Renal pelvis (tissue), 12 donors: ENCODE measurements around the gene RASGRF2. TPM values are rescaled to one million over a fixed set of nuclear protein-coding genes. Genes with fewer than 3 reads are reported as not detected.

Source experiments
- DNase-seq: peaks from one replicate; pipeline ENCODE4 v3.0.0-alpha.2; 2013
- long read RNA-seq, 16 experiments: transcript quantifications; one replicate each; lab custom pipeline, GENCODE V29; 2026
- polyA plus RNA-seq, 3 donors: library from polyadenylated mRNA; unstranded; fragments of 120-200 nt; gene quantifications; one replicate each; pipeline ENCODE4 v1.2.1, GENCODE V29; 2013; ENCODE audit not compliant: insufficient read length in 3 of 3

The RASGRF2 gene, protein sequence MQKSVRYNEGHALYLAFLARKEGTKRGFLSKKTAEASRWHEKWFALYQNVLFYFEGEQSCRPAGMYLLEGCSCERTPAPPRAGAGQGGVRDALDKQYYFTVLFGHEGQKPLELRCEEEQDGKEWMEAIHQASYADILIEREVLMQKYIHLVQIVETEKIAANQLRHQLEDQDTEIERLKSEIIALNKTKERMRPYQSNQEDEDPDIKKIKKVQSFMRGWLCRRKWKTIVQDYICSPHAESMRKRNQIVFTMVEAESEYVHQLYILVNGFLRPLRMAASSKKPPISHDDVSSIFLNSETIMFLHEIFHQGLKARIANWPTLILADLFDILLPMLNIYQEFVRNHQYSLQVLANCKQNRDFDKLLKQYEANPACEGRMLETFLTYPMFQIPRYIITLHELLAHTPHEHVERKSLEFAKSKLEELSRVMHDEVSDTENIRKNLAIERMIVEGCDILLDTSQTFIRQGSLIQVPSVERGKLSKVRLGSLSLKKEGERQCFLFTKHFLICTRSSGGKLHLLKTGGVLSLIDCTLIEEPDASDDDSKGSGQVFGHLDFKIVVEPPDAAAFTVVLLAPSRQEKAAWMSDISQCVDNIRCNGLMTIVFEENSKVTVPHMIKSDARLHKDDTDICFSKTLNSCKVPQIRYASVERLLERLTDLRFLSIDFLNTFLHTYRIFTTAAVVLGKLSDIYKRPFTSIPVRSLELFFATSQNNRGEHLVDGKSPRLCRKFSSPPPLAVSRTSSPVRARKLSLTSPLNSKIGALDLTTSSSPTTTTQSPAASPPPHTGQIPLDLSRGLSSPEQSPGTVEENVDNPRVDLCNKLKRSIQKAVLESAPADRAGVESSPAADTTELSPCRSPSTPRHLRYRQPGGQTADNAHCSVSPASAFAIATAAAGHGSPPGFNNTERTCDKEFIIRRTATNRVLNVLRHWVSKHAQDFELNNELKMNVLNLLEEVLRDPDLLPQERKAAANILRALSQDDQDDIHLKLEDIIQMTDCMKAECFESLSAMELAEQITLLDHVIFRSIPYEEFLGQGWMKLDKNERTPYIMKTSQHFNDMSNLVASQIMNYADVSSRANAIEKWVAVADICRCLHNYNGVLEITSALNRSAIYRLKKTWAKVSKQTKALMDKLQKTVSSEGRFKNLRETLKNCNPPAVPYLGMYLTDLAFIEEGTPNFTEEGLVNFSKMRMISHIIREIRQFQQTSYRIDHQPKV (N-terminal part only)
- 1 to 10 TPM; 1.4 to 2.5 (median 2.1) TPM for polyA plus RNA-seq
- long read RNA-seq, donor 1: 0 reads
- long read RNA-seq, donor 2: 0 reads
- long read RNA-seq, donor 3: 0 reads
- long read RNA-seq, donor 4: 0 reads
- long read RNA-seq, donor 5: 0 reads
- long read RNA-seq, donor 6: 0 reads
- long read RNA-seq, donor 7: 0 reads
- long read RNA-seq, donor 8: 0 reads
- long read RNA-seq, donor 9: 0 reads
- long read RNA-seq, donor 10: 0 reads
- long read RNA-seq, donor 11: 0 reads
- long read RNA-seq, donor 12, partial matches to known transcripts: 5 of 5 reads
- long read RNA-seq, donor 12, other reads (novel, unspliced or antisense): 0 of 5 reads
- long read RNA-seq, donor 13: 0 reads
- long read RNA-seq, donor 14: 0 reads
- long read RNA-seq, donor 15: 0 reads
- long read RNA-seq, donor 16: 0 reads

GRCh38 chr5:80959768-80960442, at the start of gene RASGRF2:
Gene RASGRF2 (plus strand): TSS chr5:80960363. CDS start chr5:80960739, 376 bp downstream.
- DNase-seq: no peak

GRCh38 chr5:80912479-80912878, 47.7 kb upstream of the RASGRF2 start:
- no peak for DNase-seq

DNA sequence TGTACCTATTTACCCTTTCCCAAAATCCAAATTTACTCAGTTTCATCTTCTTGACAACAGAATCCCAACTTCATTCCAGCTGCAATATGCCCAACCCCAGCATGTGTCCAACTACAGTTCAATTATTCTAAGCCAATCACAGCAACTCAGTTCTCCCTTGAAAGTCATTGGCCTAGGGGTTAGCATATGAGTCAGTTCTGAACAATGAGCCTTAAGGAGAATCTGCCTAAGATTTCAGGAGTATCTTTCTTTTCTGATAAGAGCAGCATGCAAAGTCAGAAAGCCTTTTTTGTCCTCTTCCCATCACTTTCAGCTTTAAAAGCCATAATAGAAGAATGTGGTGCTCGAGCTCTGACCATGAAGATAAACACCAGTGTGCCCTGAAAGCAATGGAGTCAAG, 44.4 kb upstream of the RASGRF2 start:
- DNase-seq: no peak

DNA sequence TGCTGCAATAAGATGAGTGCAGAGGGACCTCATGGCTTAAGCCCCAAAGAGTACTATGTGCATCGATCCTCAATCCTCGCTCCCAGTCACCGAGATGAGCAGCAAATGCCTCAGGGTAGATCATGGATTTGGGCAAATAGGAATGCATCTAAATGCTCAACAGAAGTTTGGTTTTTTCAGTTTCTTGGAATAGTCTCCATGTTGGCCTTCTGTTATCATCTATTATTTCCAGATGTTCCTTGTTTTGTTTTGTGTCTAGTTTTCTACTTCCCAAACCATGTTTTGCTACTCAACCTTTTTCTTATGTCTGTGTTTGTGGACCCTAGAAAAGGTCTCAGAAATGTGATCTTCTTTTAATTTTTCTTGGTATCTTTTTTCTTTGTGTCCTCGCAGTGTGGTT, 43.5 kb upstream of the RASGRF2 start:
- DNase-seq: no peak

DNA sequence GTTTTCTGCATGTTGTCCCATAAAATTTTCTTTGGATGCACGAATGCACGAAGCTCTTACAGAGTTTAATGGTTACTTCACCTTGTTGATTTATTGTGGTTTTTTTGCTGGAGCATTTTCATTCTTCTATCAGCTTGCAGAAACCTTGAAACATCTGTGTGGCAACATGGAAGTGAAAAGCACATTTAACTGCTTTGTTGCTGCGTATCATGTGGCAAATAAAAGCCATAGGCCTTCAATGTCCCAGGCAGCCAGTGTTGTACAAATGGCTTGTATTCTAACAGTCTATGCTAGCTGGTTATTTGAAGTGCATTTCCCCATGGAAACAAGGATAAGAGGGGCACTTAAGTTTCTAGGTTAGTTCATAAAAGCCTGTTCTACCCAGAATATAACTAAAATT, 42.5 kb upstream of the RASGRF2 start:
- DNase-seq: peak; percentile 30

- DNase-seq: no peak
Measured at GRCh38 chr5:80919678-80920196, 40.4 kb upstream of the RASGRF2 start.

GRCh38 chr5:80920333-80920732, 39.8 kb upstream of the RASGRF2 start:
- no peak for DNase-seq

DNA sequence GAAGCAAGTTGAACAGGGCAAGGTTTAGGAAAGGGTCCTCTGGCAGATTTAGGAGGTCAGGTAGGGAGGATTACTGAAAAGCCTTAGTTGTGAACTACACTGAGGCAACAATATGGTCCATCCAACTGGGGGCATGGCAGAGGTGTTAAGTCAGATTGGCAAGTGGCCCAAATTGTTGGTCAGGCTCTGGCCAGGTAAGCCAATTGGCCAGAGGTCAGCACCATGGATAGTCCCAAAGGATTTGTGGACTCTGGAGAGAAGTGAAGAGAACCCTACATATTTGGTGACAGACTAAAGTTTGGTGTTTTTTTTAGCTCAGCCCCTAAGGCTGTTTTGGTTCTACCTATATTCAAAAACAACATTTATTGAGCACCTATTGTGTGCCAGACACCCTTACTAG, 39.1 kb upstream of the RASGRF2 start:
- no peak for DNase-seq

DNA sequence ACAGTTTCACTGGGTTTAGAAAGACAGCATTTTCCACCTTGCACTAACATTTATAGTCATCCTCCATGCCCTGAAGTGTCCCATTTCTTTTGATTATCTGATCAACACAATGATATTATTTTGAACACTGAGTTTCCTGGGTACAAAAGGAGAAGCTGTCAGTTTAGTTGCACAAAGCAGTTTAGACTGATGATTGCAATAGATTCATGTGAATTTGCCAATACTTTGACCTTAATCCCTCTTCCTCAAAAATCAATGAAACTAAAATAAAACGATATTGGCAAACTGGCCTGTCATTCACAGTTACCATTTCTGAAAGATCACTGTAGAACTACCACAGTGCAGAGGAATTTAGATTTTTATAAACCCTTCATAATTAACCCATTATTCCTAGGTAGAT, 34.2 kb upstream of the RASGRF2 start:
- DNase-seq: no peak

DNA sequence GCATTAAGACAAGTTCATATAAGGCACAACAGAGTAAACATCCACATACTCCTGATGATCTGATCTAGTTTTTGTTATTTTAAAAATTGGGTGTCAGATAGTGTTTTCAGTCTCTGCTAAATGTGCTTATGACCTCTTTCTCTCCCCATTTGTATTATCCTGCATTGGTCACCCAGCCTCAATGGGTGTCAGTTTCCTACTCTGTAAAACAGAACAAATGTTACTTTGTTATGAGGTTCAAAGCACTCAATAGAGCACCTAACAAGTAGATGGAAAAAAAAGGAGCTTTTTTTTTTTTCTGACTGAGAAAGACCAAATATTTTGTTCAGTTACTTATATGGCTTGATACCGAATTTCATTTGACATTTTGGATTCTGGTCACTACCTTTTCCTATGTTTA, 33.6 kb upstream of the RASGRF2 start:
- no peak for DNase-seq

DNA sequence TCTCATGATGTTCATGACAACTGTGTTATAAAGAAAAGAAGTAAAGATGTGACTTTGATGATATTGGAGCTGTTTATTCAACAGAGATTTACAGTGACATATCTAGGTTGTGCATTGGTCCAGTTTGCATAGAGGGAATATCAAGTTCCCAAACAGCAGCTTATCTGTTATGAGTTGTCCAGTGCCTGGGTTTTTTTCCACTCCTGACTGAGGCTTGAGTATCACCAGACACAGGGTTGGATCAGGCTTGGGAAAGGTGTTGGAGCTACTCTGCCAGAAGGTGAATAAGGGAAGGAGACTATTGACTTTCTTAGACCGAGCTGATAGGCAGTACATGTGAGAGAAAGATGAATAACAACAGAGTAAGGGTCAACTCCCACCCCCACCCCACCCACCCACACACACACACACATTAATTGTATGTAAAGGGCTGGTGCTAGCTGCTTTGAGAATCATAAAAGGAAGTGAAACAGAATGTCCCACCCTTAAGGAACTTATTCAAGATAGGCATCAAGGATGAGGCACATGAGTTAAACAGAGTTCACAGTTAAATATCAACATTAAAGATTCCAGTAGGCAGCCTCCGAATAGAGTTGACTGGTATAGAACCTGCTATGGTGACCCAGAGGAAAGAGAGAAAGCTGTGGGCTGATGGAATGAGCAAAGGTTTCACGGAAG, 33.0 kb upstream of the RASGRF2 start:
- no peak for DNase-seq

DNA sequence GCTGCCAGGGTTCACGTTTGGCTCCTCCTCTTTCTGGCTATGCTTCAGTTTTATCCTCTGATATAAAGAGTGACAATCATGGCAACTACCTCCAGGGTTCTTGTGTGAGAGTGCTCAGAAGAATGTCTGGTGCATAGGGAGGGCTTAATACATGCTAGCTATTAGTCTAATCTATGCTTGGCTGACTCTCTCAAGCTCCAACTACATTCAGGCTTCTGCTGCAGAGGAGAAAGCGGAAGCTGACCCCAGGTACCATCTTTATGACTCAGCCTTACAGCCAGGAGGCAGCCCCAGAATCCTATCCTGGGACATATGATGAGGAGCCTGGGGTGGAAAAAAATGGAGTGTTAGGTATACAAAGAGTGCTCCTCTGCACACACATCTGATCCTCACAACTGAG, 32.1 kb upstream of the RASGRF2 start:
- DNase-seq: no peak

- DNase-seq: no peak
Measured at GRCh38 chr5:80930940-80931339, 29.2 kb upstream of the RASGRF2 start.

DNA sequence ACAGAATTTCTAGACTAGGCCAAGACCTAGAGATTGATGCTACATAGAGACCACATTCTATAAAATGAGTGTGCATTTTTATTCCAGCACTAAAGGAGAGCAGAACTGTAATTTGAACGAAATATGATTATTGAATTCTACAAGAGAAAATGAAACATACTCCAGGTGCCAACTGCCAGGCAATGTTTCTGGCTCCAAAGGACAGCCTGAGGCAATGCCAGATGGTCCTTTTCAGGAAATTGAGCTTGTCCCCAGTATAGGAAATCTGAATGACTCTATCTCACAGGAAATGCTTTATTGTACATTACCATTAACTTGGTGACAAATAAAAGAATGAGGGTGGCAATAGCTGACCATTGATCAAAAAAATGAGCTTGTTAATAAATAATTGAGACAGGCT, 28.8 kb upstream of the RASGRF2 start:
- no peak for DNase-seq

GRCh38 chr5:80933036-80933435, 27.1 kb upstream of the RASGRF2 start:
- DNase-seq: no peak

- DNase-seq: no peak
Measured at GRCh38 chr5:80934751-80935150, 25.4 kb upstream of the RASGRF2 start.

DNA sequence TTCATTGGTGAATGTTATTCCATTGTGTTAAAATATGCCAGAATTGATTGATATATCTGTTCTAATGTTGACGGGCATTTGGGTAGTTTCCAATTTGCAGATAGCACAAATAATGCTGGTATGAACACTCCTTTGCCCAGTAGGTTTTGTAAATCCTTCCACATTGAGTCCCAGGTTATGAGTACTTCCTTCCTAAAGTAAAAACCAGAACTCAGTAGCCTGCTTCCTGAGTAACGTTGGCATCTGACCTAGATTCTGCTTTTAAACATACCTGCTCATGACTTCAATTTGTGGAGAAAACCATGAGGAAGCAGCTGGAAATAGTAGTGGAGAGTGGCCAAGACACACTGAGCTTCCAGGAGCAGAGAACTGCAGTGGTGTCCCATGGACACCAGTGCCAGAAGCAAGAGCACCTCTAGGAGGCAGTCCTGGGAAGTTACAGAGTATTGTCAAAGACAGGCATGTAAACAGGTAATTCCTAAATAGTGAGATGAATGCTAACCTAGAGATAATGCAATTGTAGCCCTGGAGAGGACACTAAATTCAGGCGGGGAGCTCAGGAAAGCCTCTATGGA, 24.3 kb upstream of the RASGRF2 start:
- no peak for DNase-seq

GRCh38 chr5:80936881-80937280, 23.3 kb upstream of the RASGRF2 start:
- DNase-seq: no peak

DNA sequence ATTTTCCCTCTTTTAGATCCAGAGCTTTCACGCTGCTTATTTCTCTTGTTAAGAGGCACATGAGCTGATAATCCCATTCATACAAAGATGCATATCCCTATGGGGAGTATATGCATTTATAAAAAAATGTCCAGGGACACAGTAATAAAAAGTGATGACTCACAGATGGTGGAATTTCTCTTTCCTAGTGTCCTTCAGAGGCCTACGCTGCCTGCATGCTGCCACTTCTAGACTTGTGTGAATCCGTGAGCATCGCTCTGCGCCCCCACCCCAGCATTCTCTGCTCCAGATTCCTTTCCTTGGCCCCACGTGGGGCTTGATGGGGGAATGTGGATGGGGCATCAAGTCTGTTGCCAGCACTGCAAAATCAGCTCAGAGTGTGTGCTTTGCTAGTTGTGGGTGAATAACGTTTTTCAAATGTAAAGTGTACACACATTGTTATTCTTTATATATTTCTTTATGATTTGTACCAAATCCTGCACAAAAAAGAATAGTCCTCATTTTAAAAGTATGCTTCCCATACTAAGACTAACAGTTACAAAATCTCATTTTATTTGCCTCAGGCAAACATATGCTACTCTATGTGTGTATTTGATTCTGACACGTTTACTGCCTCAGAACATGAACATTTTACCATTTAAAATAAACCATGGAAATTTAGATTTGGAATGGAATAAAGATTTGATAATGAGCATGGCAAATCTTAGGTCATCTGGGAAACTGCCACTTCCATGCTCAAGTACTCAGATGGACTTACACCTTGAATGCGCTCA, 22.4 kb upstream of the RASGRF2 start:
- peak; percentile 49 for DNase-seq
